HepG2 (cell line): Measurements from ENCODE around the gene OSCP1. TPM values are rescaled to one million over a fixed set of nuclear protein-coding genes. Genes with fewer than 3 reads are reported as not detected.

Experiments used
- HDAC6 ChIP-seq: fragments of 200-600 bp; sonication (generic); IDR thresholded peaks from 2 replicates; pipeline ENCODE4 v1.7.0; 2017; ENCODE audit warnings: mild to moderate bottlenecking, antibody characterized with exemption, low read length, low read depth
- ZNF124 ChIP-seq: sonication (generic); formaldehyde crosslinking; IDR thresholded peaks from 2 replicates; pipeline ENCODE4 v1.4.0; 2020; ENCODE audit warnings: missing genetic modification reagents
- ZNF724P ChIP-seq: sonication (generic); formaldehyde crosslinking; IDR thresholded peaks from 2 replicates; pipeline ENCODE4 v1.8.0; 2022; ENCODE audit warnings: missing genetic modification reagents, borderline replicate concordance
- ZSCAN30 ChIP-seq: sonication (generic); formaldehyde crosslinking; IDR thresholded peaks from 2 replicates; pipeline ENCODE4 v1.5.0; 2020; ENCODE audit warnings: mild to moderate bottlenecking, missing genetic modification reagents
- polyA plus RNA-seq, 8 experiments: library from polyadenylated mRNA; depleted of rRNA in 3 of 8; stranded (reverse) in 7 of 8; unstranded in 1 of 8; fragments of >200 nt; fragmentation: Illumina TruSeq in 4 of 8; extraction: Trizol in 4 of 8; gene quantifications; 2 replicates each; pipeline versions ENCODE4 v1.2.1 to v1.2.3, GENCODE V29; 2011 to 2016; ENCODE audit warnings: low read depth in 4 of 8, missing spikeins in 1 of 8, mixed read lengths in 1 of 8; ENCODE audit not compliant: insufficient read depth in 1 of 8
- total RNA-seq, 5 experiments: library from RNA; depleted of rRNA; stranded (reverse); fragments of >200 nt; fragmentation: Illumina TruSeq; extraction: Trizol; gene quantifications; 2 replicates each; pipeline ENCODE4 v1.2.3, GENCODE V29; 2016; ENCODE audit warnings: low read depth in 1 of 5
- TF ChIP-seq, protein P1 (sequence below): sonication (generic); formaldehyde crosslinking; IDR thresholded peaks from 2 replicates; pipeline ENCODE4 v1.4.0; 2020; ENCODE audit warnings: mild to moderate bottlenecking, missing genetic modification reagents
- TF ChIP-seq, protein P2 (sequence below): IDR thresholded peaks from 2 replicates; pipeline ENCODE4 v1.6.1; 2016; ENCODE audit warnings: missing biosample characterization, missing genetic modification reagents, low read depth
- TF ChIP-seq, protein P3 (sequence below): sonication (generic); formaldehyde crosslinking; IDR thresholded peaks from 2 replicates; pipeline ENCODE4 v1.4.0; 2020; ENCODE audit warnings: missing genetic modification reagents, borderline replicate concordance
- TF ChIP-seq, protein P4 (sequence below): sonication (generic); formaldehyde crosslinking; IDR thresholded peaks from 2 replicates; pipeline ENCODE4 v1.4.0; 2020; ENCODE audit warnings: mild to moderate bottlenecking, missing genetic modification reagents
- TF ChIP-seq, protein P5 (sequence below): sonication (generic); formaldehyde crosslinking; IDR thresholded peaks from 2 replicates; pipeline ENCODE4 v1.8.1; 2022; ENCODE audit warnings: low read depth, mild to moderate bottlenecking, missing genetic modification reagents

Gene OSCP1
- total and polyA plus RNA-seq, 2 of the 13 experiments (the other 11 are each of a cell fraction or from before 2014, with no cell fraction given), result 0.60 to 0.84 TPM

DNA sequence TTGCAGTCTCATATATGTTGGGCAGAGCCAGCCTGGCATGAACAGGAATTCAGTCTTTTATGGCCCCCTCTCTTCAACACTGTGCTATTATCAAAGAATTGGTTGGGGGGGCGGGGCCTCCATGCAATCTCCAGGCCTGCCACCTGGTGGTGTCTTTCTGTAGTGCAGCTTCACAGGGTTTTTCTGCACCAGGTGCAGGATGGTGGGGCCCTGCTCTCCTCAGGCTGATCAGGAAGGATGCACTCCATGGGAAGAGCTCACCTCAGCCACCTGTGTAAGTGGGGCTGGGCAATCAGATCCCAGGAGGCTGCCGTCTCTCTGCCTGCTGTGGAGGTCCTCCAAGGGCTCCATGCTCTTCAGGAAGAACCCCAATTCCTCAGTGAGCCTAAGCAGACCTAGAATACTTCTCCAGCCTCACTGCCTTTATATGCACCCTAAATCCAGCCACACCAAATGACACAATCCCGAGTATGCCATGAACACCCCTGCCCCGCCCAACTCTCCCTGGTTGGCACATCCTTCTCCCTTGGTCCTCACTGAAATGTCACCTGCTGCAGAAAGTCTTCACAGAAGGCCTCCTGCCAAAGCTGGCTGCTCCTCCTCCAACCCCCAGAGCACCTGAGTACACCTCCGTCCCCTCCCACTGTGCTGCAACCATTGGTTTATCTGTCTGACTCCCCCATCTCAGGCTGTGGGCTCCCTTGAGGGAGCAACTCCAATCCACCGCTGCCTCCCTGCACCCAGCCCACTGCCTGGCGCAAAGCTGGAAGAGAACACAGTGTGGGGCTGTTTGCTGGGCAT is 81.0 kb downstream of the OSCP1 start (continued):
- TF ChIP-seq, protein P1, sequence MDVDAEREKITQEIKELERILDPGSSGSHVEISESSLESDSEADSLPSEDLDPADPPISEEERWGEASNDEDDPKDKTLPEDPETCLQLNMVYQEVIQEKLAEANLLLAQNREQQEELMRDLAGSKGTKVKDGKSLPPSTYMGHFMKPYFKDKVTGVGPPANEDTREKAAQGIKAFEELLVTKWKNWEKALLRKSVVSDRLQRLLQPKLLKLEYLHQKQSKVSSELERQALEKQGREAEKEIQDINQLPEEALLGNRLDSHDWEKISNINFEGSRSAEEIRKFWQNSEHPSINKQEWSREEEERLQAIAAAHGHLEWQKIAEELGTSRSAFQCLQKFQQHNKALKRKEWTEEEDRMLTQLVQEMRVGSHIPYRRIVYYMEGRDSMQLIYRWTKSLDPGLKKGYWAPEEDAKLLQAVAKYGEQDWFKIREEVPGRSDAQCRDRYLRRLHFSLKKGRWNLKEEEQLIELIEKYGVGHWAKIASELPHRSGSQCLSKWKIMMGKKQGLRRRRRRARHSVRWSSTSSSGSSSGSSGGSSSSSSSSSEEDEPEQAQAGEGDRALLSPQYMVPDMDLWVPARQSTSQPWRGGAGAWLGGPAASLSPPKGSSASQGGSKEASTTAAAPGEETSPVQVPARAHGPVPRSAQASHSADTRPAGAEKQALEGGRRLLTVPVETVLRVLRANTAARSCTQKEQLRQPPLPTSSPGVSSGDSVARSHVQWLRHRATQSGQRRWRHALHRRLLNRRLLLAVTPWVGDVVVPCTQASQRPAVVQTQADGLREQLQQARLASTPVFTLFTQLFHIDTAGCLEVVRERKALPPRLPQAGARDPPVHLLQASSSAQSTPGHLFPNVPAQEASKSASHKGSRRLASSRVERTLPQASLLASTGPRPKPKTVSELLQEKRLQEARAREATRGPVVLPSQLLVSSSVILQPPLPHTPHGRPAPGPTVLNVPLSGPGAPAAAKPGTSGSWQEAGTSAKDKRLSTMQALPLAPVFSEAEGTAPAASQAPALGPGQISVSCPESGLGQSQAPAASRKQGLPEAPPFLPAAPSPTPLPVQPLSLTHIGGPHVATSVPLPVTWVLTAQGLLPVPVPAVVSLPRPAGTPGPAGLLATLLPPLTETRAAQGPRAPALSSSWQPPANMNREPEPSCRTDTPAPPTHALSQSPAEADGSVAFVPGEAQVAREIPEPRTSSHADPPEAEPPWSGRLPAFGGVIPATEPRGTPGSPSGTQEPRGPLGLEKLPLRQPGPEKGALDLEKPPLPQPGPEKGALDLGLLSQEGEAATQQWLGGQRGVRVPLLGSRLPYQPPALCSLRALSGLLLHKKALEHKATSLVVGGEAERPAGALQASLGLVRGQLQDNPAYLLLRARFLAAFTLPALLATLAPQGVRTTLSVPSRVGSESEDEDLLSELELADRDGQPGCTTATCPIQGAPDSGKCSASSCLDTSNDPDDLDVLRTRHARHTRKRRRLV (CRISPR knock-in tag), result no peak
- TF ChIP-seq, protein P2, sequence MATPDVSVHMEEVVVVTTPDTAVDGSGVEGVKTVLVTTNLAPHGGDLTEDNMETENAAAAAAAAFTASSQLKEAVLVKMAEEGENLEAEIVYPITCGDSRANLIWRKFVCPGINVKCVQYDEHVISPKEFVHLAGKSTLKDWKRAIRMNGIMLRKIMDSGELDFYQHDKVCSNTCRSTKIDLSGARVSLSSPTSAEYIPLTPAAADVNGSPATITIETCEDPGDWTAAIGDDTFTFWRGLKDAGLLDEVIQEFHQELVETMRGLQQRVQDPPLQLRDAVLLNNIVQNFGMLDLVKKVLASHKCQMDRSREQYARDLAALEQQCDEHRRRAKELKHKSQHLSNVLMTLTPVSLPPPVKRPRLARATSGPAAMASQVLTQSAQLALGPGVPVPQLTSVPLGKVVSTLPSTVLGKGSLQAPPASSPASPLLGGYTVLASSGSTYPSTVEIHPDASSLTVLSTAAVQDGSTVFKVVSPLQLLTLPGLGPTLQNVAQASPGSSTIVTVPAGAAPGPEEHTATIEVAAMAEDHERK (CRISPR knock-in tag), result no peak
- TF ChIP-seq ZNF124 (CRISPR knock-in tag) (no peak), ZNF724P (CRISPR knock-in tag) (no peak), HDAC6 (no peak), ZSCAN30 (CRISPR knock-in tag) (no peak)
- TF ChIP-seq, protein P3, sequence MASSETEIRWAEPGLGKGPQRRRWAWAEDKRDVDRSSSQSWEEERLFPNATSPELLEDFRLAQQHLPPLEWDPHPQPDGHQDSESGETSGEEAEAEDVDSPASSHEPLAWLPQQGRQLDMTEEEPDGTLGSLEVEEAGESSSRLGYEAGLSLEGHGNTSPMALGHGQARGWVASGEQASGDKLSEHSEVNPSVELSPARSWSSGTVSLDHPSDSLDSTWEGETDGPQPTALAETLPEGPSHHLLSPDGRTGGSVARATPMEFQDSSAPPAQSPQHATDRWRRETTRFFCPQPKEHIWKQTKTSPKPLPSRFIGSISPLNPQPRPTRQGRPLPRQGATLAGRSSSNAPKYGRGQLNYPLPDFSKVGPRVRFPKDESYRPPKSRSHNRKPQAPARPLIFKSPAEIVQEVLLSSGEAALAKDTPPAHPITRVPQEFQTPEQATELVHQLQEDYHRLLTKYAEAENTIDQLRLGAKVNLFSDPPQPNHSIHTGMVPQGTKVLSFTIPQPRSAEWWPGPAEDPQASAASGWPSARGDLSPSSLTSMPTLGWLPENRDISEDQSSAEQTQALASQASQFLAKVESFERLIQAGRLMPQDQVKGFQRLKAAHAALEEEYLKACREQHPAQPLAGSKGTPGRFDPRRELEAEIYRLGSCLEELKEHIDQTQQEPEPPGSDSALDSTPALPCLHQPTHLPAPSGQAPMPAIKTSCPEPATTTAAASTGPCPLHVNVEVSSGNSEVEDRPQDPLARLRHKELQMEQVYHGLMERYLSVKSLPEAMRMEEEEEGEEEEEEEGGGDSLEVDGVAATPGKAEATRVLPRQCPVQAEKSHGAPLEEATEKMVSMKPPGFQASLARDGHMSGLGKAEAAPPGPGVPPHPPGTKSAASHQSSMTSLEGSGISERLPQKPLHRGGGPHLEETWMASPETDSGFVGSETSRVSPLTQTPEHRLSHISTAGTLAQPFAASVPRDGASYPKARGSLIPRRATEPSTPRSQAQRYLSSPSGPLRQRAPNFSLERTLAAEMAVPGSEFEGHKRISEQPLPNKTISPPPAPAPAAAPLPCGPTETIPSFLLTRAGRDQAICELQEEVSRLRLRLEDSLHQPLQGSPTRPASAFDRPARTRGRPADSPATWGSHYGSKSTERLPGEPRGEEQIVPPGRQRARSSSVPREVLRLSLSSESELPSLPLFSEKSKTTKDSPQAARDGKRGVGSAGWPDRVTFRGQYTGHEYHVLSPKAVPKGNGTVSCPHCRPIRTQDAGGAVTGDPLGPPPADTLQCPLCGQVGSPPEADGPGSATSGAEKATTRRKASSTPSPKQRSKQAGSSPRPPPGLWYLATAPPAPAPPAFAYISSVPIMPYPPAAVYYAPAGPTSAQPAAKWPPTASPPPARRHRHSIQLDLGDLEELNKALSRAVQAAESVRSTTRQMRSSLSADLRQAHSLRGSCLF, result no peak
- TF ChIP-seq, protein P4, sequence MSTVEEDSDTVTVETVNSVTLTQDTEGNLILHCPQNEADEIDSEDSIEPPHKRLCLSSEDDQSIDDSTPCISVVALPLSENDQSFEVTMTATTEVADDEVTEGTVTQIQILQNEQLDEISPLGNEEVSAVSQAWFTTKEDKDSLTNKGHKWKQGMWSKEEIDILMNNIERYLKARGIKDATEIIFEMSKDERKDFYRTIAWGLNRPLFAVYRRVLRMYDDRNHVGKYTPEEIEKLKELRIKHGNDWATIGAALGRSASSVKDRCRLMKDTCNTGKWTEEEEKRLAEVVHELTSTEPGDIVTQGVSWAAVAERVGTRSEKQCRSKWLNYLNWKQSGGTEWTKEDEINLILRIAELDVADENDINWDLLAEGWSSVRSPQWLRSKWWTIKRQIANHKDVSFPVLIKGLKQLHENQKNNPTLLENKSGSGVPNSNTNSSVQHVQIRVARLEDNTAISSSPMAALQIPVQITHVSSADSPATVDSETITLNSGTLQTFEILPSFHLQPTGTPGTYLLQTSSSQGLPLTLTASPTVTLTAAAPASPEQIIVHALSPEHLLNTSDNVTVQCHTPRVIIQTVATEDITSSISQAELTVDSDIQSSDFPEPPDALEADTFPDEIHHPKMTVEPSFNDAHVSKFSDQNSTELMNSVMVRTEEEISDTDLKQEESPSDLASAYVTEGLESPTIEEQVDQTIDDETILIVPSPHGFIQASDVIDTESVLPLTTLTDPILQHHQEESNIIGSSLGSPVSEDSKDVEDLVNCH, result no peak
- TF ChIP-seq, protein P5, sequence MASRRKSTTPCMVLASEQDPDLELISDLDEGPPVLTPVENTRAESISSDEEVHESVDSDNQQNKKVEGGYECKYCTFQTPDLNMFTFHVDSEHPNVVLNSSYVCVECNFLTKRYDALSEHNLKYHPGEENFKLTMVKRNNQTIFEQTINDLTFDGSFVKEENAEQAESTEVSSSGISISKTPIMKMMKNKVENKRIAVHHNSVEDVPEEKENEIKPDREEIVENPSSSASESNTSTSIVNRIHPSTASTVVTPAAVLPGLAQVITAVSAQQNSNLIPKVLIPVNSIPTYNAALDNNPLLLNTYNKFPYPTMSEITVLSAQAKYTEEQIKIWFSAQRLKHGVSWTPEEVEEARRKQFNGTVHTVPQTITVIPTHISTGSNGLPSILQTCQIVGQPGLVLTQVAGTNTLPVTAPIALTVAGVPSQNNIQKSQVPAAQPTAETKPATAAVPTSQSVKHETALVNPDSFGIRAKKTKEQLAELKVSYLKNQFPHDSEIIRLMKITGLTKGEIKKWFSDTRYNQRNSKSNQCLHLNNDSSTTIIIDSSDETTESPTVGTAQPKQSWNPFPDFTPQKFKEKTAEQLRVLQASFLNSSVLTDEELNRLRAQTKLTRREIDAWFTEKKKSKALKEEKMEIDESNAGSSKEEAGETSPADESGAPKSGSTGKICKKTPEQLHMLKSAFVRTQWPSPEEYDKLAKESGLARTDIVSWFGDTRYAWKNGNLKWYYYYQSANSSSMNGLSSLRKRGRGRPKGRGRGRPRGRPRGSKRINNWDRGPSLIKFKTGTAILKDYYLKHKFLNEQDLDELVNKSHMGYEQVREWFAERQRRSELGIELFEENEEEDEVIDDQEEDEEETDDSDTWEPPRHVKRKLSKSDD, result no peak
